ENCODE measurements around the gene DIABLO. TPM values are rescaled to one million over a fixed set of nuclear protein-coding genes. Genes with fewer than 3 reads are reported as not detected.
"Not testable (repeated sequence)": the region's sequence is repeated elsewhere in the genome, so short reads cannot be mapped to it uniquely, and the experiment has no call there.

DIABLO gene
- total RNA-seq (2014; rRNA removed; shearing (Covaris generic)), result 107 and 122 TPM in 2 replicates

DNA sequence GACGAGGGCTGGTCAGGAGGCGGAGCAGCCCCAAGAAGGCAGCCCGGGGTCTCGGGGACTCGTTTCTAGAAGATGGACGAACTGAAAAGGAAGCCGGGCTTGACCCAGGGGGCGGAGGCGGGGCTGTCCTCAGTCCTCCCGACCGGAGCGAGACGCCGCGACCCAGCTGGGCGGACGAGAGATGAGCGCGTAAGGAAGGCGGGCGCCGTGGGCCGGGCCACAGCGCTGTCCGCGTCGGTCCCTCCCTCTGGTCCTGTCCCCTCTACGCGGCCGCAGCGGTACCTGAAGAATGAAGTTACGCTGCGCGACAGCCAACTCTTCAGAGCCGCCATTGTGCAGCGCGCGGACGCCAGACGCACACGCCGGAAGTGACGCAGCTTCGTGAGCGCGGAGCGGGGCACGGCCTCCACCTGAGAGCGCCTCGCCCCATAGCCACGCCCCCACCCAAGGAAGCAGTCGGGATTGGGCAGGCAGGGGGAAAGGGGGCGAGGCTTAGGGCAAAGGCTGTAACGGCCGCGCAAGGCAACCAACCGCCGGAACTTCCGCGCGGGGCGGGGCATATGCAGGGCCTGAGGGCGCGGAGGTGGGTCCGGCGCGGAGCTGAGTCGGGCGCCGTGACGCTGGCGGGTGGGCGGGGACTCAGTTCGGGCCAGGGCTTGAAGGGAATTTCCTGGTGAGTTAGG, at the start of gene DIABLO:
Gene DIABLO, minus strand, starts transcription at position 370 of the 683 bp plus-strand sequence. Its CDS starts 38 bp downstream, at position 332.
- peak; percentile 98 for DNase-seq (ENCODE audit: low read depth)

DNA sequence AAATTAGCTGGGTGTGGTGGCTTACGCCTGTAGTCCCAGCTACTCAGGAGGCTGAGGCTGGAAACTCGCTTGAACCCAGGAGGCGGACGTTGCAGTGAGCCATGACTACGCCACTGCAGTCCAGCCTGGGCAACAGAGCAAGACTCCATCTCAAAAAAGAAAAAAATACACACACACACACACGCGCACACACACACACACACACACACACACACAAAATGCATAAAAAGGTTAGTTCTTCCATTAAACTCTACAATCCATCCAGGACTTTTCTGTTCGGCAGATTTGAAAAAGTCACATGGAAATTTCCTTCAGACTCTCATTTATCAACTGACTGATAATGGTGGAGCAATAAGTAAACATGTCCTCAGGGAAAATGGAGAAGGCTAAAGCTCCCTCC, 49.6 kb upstream of the DIABLO start:
- no peak for DNase-seq (ENCODE audit: low read depth)

GRCh38 chr12:122266230-122266901, 40.5 kb upstream of the DIABLO start, which contains the start of gene VPS33A:
VPS33A (minus strand) TSS chr12:122266494; CDS start chr12:122266408, 86 bp downstream.
- peak; percentile 95 for DNase-seq (ENCODE audit: low read depth)

DNA sequence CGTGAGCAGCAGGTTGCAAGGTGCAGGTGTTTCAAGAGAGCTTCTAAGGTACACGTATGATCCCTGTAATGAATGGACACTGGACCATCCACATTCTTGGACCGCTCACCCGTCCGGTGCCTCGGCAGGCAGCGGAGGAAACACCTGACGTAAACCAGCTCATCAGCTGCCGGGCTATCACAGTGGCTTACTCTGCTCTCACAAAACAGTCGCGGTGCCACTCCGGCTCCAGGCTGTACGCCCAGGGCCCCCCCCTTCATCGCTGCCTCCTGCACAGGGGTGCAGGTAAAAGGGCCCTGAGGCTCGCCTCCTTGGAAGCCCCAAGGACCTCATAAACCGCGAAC, 40.0 kb upstream of the DIABLO start:
- peak; percentile 38 for DNase-seq (ENCODE audit: low read depth)

DNA sequence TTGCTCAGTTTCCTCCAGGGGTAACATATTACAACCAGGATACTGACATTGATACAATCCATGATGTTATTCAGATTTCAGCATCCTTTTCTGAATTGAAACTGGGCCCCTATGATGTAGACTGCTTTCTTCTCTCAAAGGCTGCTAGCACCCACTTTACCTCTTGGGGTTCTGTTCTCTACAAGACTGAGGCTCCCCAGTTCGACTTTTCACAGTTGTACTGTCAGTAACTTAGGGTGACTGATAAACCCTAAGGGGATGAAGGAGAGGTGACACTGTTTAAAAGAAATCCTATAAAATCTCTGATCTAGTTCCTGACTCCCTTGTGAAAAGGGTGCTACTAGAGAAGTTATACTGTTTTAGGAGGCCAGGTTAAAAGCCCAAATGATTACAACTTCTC, 39.6 kb upstream of the DIABLO start:
- DNase-seq (ENCODE audit: low read depth), result peak; percentile 4

DNA sequence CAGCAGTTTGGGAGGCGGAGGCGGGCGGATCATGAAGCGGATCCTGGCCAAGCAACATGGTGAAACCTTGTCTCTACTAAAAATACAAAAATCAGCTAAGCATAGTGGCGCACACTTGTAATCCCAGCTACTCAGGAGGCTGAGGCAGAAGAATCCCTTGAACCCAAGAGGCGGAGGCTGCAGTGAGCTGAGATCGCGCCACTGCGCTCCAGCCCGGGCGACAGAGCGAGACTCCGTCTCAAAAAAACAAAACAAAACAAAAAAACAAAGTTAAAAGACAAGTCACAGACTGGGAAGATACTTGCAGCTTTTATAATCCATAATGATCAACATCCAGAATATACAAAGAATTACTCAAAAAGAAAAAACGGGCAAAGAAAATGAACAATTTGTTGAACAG, 34.9 kb upstream of the DIABLO start:
- not testable (repeated sequence) for DNase-seq (ENCODE audit: low read depth)

- not testable (repeated sequence) for DNase-seq (ENCODE audit: low read depth)
Observed at GRCh38 chr12:122258939-122259338, 33.1 kb upstream of the DIABLO start.

GRCh38 chr12:122258462-122258861, 32.6 kb upstream of the DIABLO start:
- DNase-seq (ENCODE audit: low read depth), result not testable (repeated sequence)

DNA sequence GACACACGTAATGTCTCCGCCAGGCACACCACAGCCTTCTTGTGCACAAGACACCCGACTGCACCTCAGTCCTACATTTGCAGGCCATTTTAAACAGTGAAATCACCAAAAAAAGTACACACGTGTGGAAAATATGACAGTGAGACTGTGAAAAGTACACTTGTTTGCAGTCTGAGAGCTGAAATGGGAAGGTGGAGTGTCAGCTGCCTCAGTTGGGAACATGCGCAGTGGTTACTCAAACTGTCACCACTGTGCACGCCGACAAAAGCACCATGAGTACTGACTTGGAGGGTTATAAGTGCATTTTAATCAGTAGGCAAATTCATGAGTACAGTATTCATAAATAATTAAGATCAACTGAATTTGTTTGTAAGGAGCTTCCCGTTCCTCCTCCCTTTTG, 24.7 kb upstream of the DIABLO start:
- DNase-seq (ENCODE audit: low read depth), result no peak

DNA sequence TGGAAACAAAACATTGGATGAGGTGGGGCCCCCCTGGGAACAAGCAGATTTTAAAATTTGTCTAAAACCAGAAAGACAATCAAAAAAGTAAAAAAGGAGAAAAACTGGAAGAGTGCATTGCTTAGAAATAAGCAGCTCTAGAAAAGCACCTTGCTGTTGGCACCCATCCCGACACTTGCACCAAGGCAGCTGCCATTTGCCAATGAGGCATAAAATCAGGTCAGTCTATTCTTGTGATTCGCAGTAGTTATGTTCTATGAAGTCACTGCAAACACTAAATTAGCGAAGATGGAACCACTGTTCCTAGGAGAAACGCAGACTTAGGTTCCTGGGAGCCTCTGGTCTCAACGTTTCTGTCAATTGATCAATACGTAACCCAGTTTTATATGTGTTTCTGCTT, 24.2 kb upstream of the DIABLO start:
- no peak for DNase-seq (ENCODE audit: low read depth)

GRCh38 chr12:122245553-122245952, 19.7 kb upstream of the DIABLO start:
- DNase-seq (ENCODE audit: low read depth), result no peak

- DNase-seq (ENCODE audit: low read depth), result no peak
Observed at GRCh38 chr12:122244565-122245371, 18.9 kb upstream of the DIABLO start.

- DNase-seq (ENCODE audit: low read depth), result no peak
Observed at GRCh38 chr12:122243965-122244364, 18.1 kb upstream of the DIABLO start.

GRCh38 chr12:122238861-122239260, 13.0 kb upstream of the DIABLO start:
- no peak for DNase-seq (ENCODE audit: low read depth)

DNA sequence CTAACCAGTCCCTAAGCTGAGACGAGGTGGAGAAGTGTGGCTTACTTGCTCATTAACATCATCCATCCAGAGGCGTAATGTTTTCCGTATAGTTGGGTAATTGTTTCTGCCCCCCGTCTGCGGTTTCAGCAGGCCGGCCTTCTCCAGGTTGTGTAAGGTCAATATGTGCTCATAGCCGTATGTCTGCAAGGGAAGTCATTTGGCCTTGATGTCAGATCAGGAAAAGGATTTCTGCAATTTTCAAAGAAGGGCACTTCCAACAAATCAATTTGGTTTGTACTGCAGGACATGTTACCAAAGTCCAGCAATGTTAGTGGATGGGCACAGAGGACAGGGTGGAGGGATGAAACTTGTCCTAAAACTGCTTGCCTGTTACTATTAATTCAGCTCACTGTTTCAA, 9.9 kb upstream of the DIABLO start:
- no peak for DNase-seq (ENCODE audit: low read depth)

DNA sequence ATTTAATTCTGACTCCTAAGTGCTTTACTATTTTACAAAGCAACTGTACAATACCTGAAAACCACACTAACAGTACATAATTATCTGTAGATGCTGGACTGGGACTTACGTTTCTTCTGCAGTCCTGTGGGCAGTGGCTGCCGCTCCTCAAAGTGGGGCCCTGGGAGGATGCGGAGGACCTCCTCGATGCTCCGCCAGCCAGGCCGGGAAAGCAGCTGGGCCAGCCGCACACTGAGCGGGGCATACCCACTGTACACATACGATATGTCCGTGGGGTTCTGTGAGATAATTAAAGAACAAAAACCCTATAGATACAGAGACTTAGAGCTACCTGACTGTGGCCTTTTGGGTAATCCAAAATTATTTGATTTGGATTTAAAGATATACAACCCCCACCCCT, 6.8 kb upstream of the DIABLO start:
- DNase-seq (ENCODE audit: low read depth), result no peak

GRCh38 chr12:122230798-122231197, 4.9 kb upstream of the DIABLO start:
- no peak for DNase-seq (ENCODE audit: low read depth)

DNA sequence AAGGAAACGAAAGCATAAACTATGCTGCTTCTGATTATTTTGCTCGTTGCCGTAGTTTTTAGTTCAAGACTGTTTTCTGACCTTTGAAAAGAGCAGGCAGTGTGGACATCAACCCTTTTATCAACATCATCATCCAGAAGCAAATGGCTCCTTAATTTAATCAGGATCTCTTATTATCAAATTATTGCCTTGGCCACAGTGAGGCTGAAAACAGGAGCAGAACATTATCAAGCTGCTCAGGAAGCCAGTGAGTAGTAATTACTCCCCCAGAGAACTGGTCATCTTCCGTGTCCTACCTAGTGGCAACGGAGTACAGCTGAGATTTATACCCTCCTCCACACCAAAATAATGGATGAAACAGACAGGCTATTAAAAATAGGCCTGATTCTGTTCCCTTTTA, 2.2 kb upstream of the DIABLO start:
- no peak for DNase-seq (ENCODE audit: low read depth)

DNA sequence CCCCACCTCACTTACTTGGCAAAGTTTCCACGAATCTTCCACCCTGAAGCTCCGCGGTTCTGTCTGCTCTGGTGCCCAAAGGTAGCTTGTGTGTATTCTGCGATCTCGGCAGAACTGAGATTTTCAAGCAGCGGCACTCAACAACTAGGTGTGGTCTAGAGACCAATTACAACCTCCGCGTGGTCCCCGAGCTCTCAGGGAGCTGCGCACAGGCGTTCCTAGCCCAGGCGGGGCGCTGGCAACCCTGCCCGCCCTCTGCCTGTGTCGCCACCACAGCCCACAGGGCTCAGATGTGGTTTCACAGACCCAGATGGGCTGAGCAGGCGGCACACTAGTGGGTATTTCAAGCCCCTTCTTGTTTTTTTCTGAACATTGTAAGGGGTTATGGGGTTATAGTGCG, 1.5 kb upstream of the DIABLO start:
- no peak for DNase-seq (ENCODE audit: low read depth)

DNA sequence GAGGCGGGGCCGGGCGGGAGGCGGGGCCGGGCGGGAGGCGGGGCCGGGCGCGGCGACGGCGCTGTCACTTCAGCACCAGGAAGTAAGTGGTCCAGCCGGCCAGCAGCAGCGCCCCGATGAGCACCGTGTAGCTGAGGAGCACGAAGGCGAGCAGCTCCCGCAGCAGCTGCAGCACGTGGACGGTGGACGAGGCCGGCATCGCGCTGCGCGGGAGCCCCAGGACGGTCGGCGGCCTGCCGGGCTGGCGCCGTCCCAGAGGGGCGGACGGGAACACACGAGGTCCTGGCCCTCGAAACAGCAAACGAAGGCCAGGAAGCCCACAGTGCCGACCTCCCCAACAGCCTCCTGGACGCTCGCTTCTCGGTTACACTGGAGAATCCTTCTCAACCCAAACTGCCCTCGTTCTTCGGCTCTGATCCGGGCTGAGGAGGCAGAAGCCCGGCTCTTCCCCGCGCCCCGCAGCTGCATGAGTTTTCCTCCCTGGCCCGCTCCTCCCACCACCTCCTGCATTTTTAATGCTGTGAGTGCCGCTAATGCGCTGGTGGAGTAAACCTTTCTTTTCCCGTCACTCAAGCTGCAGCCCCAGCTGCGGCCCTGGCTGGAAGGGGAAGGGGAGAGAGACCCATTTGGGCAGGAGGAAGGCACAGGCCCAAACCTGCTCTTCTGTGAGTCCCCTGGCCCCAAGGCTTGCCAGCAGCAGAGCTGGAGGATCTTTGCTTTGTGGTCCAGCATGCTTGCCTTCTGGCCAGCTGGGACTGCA, 694 bp upstream of the DIABLO start:
- no peak for DNase-seq (ENCODE audit: low read depth)

DNA sequence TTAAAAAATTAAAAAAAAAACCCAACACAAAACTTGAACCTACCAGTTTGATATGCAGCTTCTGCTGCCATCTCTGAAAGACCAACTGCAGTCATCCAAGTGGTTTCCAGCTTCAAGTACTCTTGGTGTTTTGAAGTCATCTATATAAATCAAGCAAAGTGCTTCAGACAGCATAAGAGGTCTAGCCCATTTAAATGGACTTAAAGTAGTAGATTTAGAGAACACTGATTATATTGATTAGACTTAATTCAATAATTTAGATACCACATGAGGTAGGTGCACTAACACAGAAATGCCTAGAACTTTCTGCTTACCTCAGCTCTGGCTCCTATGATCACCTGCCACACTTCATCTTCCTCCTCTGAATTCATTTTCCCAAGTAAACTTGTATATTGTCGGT, 9.4 kb downstream of the DIABLO start:
- DNase-seq (ENCODE audit: low read depth), result no peak

DNA sequence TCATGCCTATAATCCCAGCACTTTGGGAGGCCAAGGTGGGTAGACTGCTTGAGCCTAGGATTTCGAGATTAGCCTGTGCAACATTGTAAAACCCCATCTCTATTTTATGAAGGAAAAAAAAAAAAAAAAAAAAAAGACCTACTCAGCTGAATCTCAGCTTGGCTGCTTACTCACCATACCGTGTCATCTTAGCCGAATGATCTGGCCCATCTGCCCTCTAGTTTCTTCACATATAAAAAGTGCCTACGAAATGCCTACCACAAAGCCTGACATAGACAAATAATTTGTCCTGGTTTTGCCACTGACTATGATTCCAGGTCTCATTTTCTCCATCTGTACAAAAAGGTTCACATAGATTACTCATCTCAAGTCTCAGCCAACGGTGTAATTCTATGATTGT, 10.1 kb downstream of the DIABLO start:
- DNase-seq (ENCODE audit: low read depth), result no peak

All from M059J (cell line).